Mammary epithelial cell (primary cell): ENCODE data around the gene MRRF.

Experiments used
- EZH2 ChIP-seq: IDR thresholded peaks from 2 replicates; pipeline ENCODE4 v1.6.1; 2012; ENCODE audit warnings: low read length, inconsistent platforms, borderline replicate concordance
- TF ChIP-seq, protein P1 (sequence below), 2 donors: IDR thresholded peaks in 1 of 2; conservative IDR thresholded peaks in 1 of 2; 2 replicates each; pipeline ENCODE4 v1.5.1; 2011 to 2012; ENCODE audit warnings: inconsistent platforms in 2 of 2, low read length in 2 of 2, mild to moderate bottlenecking in 2 of 2, control low read depth in 1 of 2, low read depth in 1 of 2; ENCODE audit not compliant: insufficient read depth in 1 of 2; ENCODE audit errors: extremely low read depth in 1 of 2

DNA sequence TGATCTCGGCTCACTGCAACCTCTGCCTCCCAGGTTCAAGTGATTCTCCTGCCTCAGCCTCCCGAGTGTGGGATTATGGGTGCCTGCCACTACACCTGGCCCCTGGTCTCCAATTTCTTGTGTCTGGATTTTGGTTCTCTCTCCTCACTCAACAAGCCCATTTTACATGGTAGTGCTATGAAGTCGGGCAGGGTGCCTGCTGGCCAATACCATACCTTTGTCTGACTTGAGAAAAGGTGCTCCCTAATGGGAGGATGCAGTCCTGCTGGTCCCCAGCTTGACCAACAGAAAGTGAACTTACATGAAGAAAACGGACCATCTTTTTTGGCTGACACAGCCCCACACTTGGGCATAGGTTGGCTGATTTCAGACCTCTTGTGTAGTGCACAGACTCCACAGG, 84.5 kb downstream of the MRRF start:
- no peak for TF ChIP-seq EZH2
- TF ChIP-seq, protein P1, sequence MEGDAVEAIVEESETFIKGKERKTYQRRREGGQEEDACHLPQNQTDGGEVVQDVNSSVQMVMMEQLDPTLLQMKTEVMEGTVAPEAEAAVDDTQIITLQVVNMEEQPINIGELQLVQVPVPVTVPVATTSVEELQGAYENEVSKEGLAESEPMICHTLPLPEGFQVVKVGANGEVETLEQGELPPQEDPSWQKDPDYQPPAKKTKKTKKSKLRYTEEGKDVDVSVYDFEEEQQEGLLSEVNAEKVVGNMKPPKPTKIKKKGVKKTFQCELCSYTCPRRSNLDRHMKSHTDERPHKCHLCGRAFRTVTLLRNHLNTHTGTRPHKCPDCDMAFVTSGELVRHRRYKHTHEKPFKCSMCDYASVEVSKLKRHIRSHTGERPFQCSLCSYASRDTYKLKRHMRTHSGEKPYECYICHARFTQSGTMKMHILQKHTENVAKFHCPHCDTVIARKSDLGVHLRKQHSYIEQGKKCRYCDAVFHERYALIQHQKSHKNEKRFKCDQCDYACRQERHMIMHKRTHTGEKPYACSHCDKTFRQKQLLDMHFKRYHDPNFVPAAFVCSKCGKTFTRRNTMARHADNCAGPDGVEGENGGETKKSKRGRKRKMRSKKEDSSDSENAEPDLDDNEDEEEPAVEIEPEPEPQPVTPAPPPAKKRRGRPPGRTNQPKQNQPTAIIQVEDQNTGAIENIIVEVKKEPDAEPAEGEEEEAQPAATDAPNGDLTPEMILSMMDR (conservative IDR thresholded peaks at IDR 0.05 in 1 of 2, IDR thresholded peaks at IDR 0.05 in 1 of 2; ENCODE audit: extremely low read depth in 1 of 2, insufficient read depth in 1 of 2, low read depth in 1 of 2, low read length in 2 of 2) = no peak
